Measurements from ENCODE around the gene GCH1.

GRCh38 chr14:54853339-54853738 lies 49.3 kb downstream of the GCH1 start:
- no peak for TF ChIP-seq CTCF (IDR thresholded peaks at IDR 0.05)
- TF ChIP-seq POLR2A (IDR thresholded peaks at IDR 0.05) = no peak
- no peak for TF ChIP-seq POLR2AphosphoS5 (IDR thresholded peaks at IDR 0.05)

Measured in transverse colon (tissue), 4 donors.